ENCODE data around the gene TEAD2. TPM values are rescaled to one million over a fixed set of nuclear protein-coding genes. Genes with fewer than 3 reads are reported as not detected.
A peak's percentile ranks its signal among the peaks of the same experiment; 100 is the strongest.

Gene TEAD2
- total and polyA plus RNA-seq, 9 of the 15 experiments (the other 6 are each of a cell fraction or from before 2014, with no cell fraction given), result 1.6 to 27.0 (median 13.9) TPM

- intact Hi-C loops (cut with micrococcal nuclease) (no loop called here), in situ Hi-C loops (cut with MboI) (no loop called here)
- DNase-seq (ENCODE audit: extremely low read depth in 1 of 4, low spot score in 3 of 4), result peak in 2 of 4 experiments; percentile 46 to 57
- Histone ChIP-seq H3K4me2 (ENCODE audit: insufficient read depth, low read length) (peak overlapping the region; percentile 33), H3K4me3 (no peak overlapping the region), H3K9ac (ENCODE audit: insufficient read depth in 1 of 2, low read depth in 2 of 2, low read length in 2 of 2) (peak overlapping the region; percentile 35 to 75; a peak in 3 of 4 replicates), H3K36me3 (ENCODE audit: control insufficient read depth, insufficient read depth, low read length) (no peaks in the 10 kb centered on the region), H3K4me1 (replicated peaks in 1 of 2; ENCODE audit: control insufficient read depth in 2 of 2, insufficient read depth in 2 of 2, low read length in 2 of 2) (peaks cover 28 to 40% of the 10 kb centered on the region in 2 experiments), H3K27me3 (ENCODE audit: control insufficient read depth in 2 of 2, insufficient read depth in 2 of 2, low read length in 2 of 2) (no peaks in the 10 kb centered on the region), H3K79me2 (ENCODE audit: control insufficient read depth, insufficient read depth, low read length) (no peaks in the 10 kb centered on the region), H4K20me1 (replicated peaks; ENCODE audit: control insufficient read depth, insufficient read depth, low read length) (no peaks in the 10 kb centered on the region), H3K9me1 (ENCODE audit: control insufficient read depth, insufficient read depth, low read length) (no peaks in the 10 kb centered on the region), H3K9me3 (replicated peaks; ENCODE audit: control insufficient read depth, insufficient read depth, low read depth, low read length) (no peaks in the 10 kb centered on the region), H2AFZ (ENCODE audit: low read depth, low read length) (peak overlapping the region; percentile 78), H3K27ac (ENCODE audit: extremely low read depth, low read depth, low read length) (peak overlapping the region; percentile 54)
- CTCF ChIA-PET (ENCODE audit: low intra/inter-chr PET ratio), result no interaction called here
- ATAC-seq, result peak; percentile 53
- peak; percentile 23 for FAIRE-seq
- no TSS peak for BruUV-seq (replicated peaks)
- WGBS (ENCODE audit: insufficient coverage, low coverage, missing lambda C conversion rate), result 46% methylated on average over 8 of the region's 8 CpGs
- POLR2A ChIA-PET, result interaction anchor here (0.6 to 2.1 kb wide), 4 partner anchors 9 to 164 kb away, joined by 3 to 14 read pairs (median 4); partner anchors contain the start of gene GFY
- TF ChIP-seq ZNF311 (CRISPR knock-in tag; IDR thresholded peaks at IDR 0.05) (peak; percentile 50; the same call in 1 of the 2 replicates), ATF3 (IDR thresholded peaks at IDR 0.05) (peak; percentile 3; the same call in 1 of the 2 replicates), ATF3 (CRISPR knock-in tag; conservative IDR thresholded peaks at IDR 0.05) (no peak), LARP7 (IDR thresholded peaks at IDR 0.05) (no peak), C11orf30 (IDR thresholded peaks at IDR 0.05; ENCODE audit: low read depth) (no peak; the same call in 1 of the 2 replicates), ZNF592 (IDR thresholded peaks at IDR 0.05) (peak; percentile 13; the same call in 1 of the 2 replicates), HNRNPK (IDR thresholded peaks at IDR 0.05; ENCODE audit: low read depth, low read length, poor library complexity, severe bottlenecking) (no peak), FOSL1 (tag; conservative IDR thresholded peaks at IDR 0.05) (0 out of 2 replicates have a peak, but pooled peaks have one; percentile 2), SPI1 (IDR thresholded peaks at IDR 0.05; ENCODE audit: borderline replicate concordance, low read depth, low read length) (peak; percentile 95), JUND (IDR thresholded peaks at IDR 0.05; ENCODE audit: borderline replicate concordance, low read depth, low read length) (peak; percentile 27; the same call in 1 of the 2 replicates), JUND (tag; IDR thresholded peaks at IDR 0.05; ENCODE audit: borderline replicate concordance, low read depth, low read length) (peak; percentile 25; the same call in 1 of the 3 replicates), RBFOX2 (IDR thresholded peaks at IDR 0.05; ENCODE audit: low read depth, low read length) (0 out of 2 replicates have a peak, but pooled peaks have one; percentile 35), SRSF1 (IDR thresholded peaks at IDR 0.05; ENCODE audit: low read depth, low read length) (no peak), MTA3 (IDR thresholded peaks at IDR 0.05; ENCODE audit: borderline replicate concordance) (peak; percentile 42; the same call in 1 of the 2 replicates), BCOR (IDR thresholded peaks at IDR 0.05) (no peak), ZNF76 (CRISPR knock-in tag; IDR thresholded peaks at IDR 0.05; ENCODE audit: borderline replicate concordance) (0 out of 2 replicates have a peak, but pooled peaks have one; percentile 44), CXXC5 (CRISPR knock-in tag; IDR thresholded peaks at IDR 0.05) (peak; percentile 13; the same call in 1 of the 2 replicates), NR2F6 (CRISPR knock-in tag; IDR thresholded peaks at IDR 0.05) (no peak)
Observed at GRCh38 chr19:49408816-49409440, 46.7 kb upstream of the TEAD2 start.

Measured in K562 (cell line).